HepG2 (cell line): ENCODE results near the gene PMFBP1. TPM values are rescaled to one million over a fixed set of nuclear protein-coding genes. Genes with fewer than 3 reads are reported as not detected.
A peak's percentile ranks its signal among the peaks of the same experiment; 100 is the strongest.

Experiments used
- FOXM1 ChIP-seq: sonication (generic); formaldehyde crosslinking; IDR thresholded peaks from 2 replicates; pipeline ENCODE4 v1.5.0; 2020; ENCODE audit warnings: missing genetic modification reagents
- MAZ ChIP-seq, 2 experiments: sonication (generic) in 1 of 2; formaldehyde crosslinking in 1 of 2; IDR thresholded peaks; 2 replicates each; pipeline versions ENCODE4 v1.5.0 to v1.6.1; 2012 to 2020; ENCODE audit warnings: low read depth in 2 of 2, mild to moderate bottlenecking in 2 of 2, borderline replicate concordance in 1 of 2, improper control_type of control experiment in 1 of 2, low read length in 1 of 2, missing genetic modification reagents in 1 of 2, moderate library complexity in 1 of 2
- MXI1 ChIP-seq: IDR thresholded peaks from 3 replicates; pipeline ENCODE4 v1.6.1; 2012; ENCODE audit warnings: low read depth, low read length, inconsistent platforms, borderline replicate concordance
- MZF1 ChIP-seq: sonication (generic); formaldehyde crosslinking; IDR thresholded peaks from 2 replicates; pipeline ENCODE4 v1.8.1; 2023; ENCODE audit warnings: mild to moderate bottlenecking, missing genetic modification reagents, borderline replicate concordance
- NR3C1 ChIP-seq: sonication (generic); formaldehyde crosslinking; IDR thresholded peaks from 2 replicates; pipeline ENCODE4 v1.4.0; 2020; ENCODE audit warnings: missing genetic modification reagents
- RAD21 ChIP-seq: fragments of 450-650 bp; formaldehyde crosslinking; IDR thresholded peaks from 2 replicates; pipeline ENCODE4 v1.5.0; 2020; ENCODE audit warnings: mild to moderate bottlenecking
- RFX5 ChIP-seq: IDR thresholded peaks from 2 replicates; pipeline ENCODE4 v1.6.1; 2011; ENCODE audit warnings: low read depth, low read length, improper control_type of control experiment
- SATB2 ChIP-seq: sonication (generic); formaldehyde crosslinking; IDR thresholded peaks from 2 replicates; pipeline ENCODE4 v1.5.0; 2020; ENCODE audit warnings: missing genetic modification reagents
- STAT5B ChIP-seq: sonication (generic); formaldehyde crosslinking; IDR thresholded peaks from 2 replicates; pipeline ENCODE4 v1.4.0; 2020; ENCODE audit warnings: missing genetic modification reagents
- ZNF296 ChIP-seq: sonication (generic); formaldehyde crosslinking; conservative IDR thresholded peaks from 2 replicates; pipeline ENCODE4 v1.5.0; 2020; ENCODE audit warnings: mild to moderate bottlenecking, missing genetic modification reagents
- ZNF331 ChIP-seq: sonication (generic); formaldehyde crosslinking; IDR thresholded peaks from 2 replicates; pipeline ENCODE4 v1.4.0; 2020; ENCODE audit warnings: missing genetic modification reagents
- ZNF337 ChIP-seq: sonication (generic); formaldehyde crosslinking; IDR thresholded peaks from 2 replicates; pipeline ENCODE4 v1.5.1; 2020; ENCODE audit warnings: missing genetic modification reagents, low read depth, mild to moderate bottlenecking, borderline replicate concordance
- ZNF510 ChIP-seq: sonication (generic); formaldehyde crosslinking; IDR thresholded peaks from 2 replicates; pipeline ENCODE4 v1.4.0; 2020; ENCODE audit warnings: low read depth, mild to moderate bottlenecking, missing genetic modification reagents
- ZNF563 ChIP-seq: sonication (generic); formaldehyde crosslinking; IDR thresholded peaks from 2 replicates; pipeline ENCODE4 v1.8.0; 2022; ENCODE audit warnings: mild to moderate bottlenecking, moderate library complexity, missing genetic modification reagents
- ZNF777 ChIP-seq: sonication (generic); formaldehyde crosslinking; IDR thresholded peaks from 2 replicates; pipeline ENCODE4 v1.4.0; 2020; ENCODE audit warnings: missing genetic modification reagents
- polyA plus RNA-seq, 8 experiments: library from polyadenylated mRNA; depleted of rRNA in 3 of 8; stranded (reverse) in 7 of 8; unstranded in 1 of 8; fragments of >200 nt; fragmentation: Illumina TruSeq in 4 of 8; extraction: Trizol in 4 of 8; gene quantifications; 2 replicates each; pipeline versions ENCODE4 v1.2.1 to v1.2.3, GENCODE V29; 2011 to 2016; ENCODE audit warnings: low read depth in 4 of 8, missing spikeins in 1 of 8, mixed read lengths in 1 of 8; ENCODE audit not compliant: insufficient read depth in 1 of 8
- total RNA-seq, 5 experiments: library from RNA; depleted of rRNA; stranded (reverse); fragments of >200 nt; fragmentation: Illumina TruSeq; extraction: Trizol; gene quantifications; 2 replicates each; pipeline ENCODE4 v1.2.3, GENCODE V29; 2016; ENCODE audit warnings: low read depth in 1 of 5
- TF ChIP-seq, protein P1 (sequence below): sonication (generic); formaldehyde crosslinking; IDR thresholded peaks from 2 replicates; pipeline ENCODE4 v1.5.1; 2020; ENCODE audit warnings: mild to moderate bottlenecking, missing genetic modification reagents, moderate library complexity
- TF ChIP-seq, protein P2 (sequence below): sonication (generic); formaldehyde crosslinking; IDR thresholded peaks from 2 replicates; pipeline ENCODE4 v1.4.0; 2020; ENCODE audit warnings: mild to moderate bottlenecking, missing genetic modification reagents, borderline replicate concordance
- TF ChIP-seq, protein P3 (sequence below): IDR thresholded peaks from 2 replicates; pipeline ENCODE4 v1.6.1; 2016; ENCODE audit warnings: mild to moderate bottlenecking
- TF ChIP-seq, protein P4 (sequence below): IDR thresholded peaks from 2 replicates; pipeline ENCODE4 v1.6.1; 2012; ENCODE audit warnings: inconsistent platforms
- TF ChIP-seq, protein P5 (sequence below): sonication (generic); formaldehyde crosslinking; IDR thresholded peaks from 2 replicates; pipeline ENCODE4 v1.8.1; 2023; ENCODE audit warnings: mild to moderate bottlenecking, missing genetic modification reagents, borderline replicate concordance

Gene PMFBP1
- total and polyA plus RNA-seq, 2 of the 13 experiments (the other 11 are each of a cell fraction or from before 2014, with no cell fraction given): 1.9 to 3.8 TPM

DNA sequence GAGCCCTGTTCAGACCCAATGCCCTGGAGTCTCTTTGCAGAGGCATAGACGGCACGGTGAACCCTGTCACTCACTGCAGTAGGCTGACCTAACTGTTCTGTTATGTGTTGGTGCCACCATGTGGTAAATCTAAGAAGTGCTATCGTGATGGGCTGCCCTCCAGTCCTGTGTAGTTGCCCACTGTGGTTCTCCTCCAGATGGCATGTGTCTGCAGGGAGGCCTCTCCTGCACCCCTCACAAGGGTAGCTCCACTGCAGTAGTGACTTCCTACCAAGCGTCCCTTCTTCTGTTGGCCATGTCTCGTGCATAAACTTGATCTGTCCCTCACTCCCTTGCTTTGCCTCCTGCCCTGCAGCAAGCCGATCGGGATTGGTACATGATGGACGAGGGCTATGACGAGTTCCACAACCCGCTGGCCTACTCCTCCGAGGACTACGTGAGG is 72.6 kb downstream of the PMFBP1 start (continued):
- TF ChIP-seq, protein P1, sequence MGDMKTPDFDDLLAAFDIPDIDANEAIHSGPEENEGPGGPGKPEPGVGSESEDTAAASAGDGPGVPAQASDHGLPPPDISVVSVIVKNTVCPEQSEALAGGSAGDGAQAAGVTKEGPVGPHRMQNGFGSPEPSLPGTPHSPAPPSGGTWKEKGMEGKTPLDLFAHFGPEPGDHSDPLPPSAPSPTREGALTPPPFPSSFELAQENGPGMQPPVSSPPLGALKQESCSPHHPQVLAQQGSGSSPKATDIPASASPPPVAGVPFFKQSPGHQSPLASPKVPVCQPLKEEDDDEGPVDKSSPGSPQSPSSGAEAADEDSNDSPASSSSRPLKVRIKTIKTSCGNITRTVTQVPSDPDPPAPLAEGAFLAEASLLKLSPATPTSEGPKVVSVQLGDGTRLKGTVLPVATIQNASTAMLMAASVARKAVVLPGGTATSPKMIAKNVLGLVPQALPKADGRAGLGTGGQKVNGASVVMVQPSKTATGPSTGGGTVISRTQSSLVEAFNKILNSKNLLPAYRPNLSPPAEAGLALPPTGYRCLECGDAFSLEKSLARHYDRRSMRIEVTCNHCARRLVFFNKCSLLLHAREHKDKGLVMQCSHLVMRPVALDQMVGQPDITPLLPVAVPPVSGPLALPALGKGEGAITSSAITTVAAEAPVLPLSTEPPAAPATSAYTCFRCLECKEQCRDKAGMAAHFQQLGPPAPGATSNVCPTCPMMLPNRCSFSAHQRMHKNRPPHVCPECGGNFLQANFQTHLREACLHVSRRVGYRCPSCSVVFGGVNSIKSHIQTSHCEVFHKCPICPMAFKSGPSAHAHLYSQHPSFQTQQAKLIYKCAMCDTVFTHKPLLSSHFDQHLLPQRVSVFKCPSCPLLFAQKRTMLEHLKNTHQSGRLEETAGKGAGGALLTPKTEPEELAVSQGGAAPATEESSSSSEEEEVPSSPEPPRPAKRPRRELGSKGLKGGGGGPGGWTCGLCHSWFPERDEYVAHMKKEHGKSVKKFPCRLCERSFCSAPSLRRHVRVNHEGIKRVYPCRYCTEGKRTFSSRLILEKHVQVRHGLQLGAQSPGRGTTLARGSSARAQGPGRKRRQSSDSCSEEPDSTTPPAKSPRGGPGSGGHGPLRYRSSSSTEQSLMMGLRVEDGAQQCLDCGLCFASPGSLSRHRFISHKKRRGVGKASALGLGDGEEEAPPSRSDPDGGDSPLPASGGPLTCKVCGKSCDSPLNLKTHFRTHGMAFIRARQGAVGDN (CRISPR knock-in tag): peak; percentile 44
- no peak for TF ChIP-seq ZNF777 (CRISPR knock-in tag)
- TF ChIP-seq MZF1: no peak
- peak; percentile 98 for TF ChIP-seq RAD21 (CRISPR knock-in tag)
- no peak for TF ChIP-seq MAZ (IDR thresholded peaks at IDR 0.05; ENCODE audit: borderline replicate concordance, low read depth, low read length)
- no peak for TF ChIP-seq MAZ (CRISPR knock-in tag; IDR thresholded peaks at IDR 0.05; ENCODE audit: low read depth)
- no peak for TF ChIP-seq ZNF337
- TF ChIP-seq ZNF563 (CRISPR knock-in tag): no peak
- TF ChIP-seq, protein P2, sequence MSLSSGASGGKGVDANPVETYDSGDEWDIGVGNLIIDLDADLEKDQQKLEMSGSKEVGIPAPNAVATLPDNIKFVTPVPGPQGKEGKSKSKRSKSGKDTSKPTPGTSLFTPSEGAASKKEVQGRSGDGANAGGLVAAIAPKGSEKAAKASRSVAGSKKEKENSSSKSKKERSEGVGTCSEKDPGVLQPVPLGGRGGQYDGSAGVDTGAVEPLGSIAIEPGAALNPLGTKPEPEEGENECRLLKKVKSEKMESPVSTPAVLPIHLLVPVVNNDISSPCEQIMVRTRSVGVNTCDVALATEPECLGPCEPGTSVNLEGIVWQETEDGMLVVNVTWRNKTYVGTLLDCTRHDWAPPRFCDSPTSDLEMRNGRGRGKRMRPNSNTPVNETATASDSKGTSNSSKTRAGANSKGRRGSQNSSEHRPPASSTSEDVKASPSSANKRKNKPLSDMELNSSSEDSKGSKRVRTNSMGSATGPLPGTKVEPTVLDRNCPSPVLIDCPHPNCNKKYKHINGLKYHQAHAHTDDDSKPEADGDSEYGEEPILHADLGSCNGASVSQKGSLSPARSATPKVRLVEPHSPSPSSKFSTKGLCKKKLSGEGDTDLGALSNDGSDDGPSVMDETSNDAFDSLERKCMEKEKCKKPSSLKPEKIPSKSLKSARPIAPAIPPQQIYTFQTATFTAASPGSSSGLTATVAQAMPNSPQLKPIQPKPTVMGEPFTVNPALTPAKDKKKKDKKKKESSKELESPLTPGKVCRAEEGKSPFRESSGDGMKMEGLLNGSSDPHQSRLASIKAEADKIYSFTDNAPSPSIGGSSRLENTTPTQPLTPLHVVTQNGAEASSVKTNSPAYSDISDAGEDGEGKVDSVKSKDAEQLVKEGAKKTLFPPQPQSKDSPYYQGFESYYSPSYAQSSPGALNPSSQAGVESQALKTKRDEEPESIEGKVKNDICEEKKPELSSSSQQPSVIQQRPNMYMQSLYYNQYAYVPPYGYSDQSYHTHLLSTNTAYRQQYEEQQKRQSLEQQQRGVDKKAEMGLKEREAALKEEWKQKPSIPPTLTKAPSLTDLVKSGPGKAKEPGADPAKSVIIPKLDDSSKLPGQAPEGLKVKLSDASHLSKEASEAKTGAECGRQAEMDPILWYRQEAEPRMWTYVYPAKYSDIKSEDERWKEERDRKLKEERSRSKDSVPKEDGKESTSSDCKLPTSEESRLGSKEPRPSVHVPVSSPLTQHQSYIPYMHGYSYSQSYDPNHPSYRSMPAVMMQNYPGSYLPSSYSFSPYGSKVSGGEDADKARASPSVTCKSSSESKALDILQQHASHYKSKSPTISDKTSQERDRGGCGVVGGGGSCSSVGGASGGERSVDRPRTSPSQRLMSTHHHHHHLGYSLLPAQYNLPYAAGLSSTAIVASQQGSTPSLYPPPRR (CRISPR knock-in tag): no peak
- TF ChIP-seq ZNF331: peak; percentile 46; the same call in 1 of the 2 replicates
- TF ChIP-seq SATB2 (CRISPR knock-in tag): no peak
- TF ChIP-seq MXI1: peak; percentile 55; the same call in 1 of the 3 replicates
- TF ChIP-seq, protein P3, sequence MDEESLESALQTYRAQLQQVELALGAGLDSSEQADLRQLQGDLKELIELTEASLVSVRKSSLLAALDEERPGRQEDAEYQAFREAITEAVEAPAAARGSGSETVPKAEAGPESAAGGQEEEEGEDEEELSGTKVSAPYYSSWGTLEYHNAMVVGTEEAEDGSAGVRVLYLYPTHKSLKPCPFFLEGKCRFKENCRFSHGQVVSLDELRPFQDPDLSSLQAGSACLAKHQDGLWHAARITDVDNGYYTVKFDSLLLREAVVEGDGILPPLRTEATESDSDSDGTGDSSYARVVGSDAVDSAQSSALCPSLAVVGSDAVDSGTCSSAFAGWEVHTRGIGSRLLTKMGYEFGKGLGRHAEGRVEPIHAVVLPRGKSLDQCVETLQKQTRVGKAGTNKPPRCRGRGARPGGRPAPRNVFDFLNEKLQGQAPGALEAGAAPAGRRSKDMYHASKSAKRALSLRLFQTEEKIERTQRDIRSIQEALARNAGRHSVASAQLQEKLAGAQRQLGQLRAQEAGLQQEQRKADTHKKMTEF (CRISPR knock-in tag): 0 out of 2 replicates have a peak, but pooled peaks have one; percentile 39
- TF ChIP-seq, protein P4, sequence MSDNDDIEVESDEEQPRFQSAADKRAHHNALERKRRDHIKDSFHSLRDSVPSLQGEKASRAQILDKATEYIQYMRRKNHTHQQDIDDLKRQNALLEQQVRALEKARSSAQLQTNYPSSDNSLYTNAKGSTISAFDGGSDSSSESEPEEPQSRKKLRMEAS: peak; percentile 37; the same call in 1 of the 2 replicates
- no peak for TF ChIP-seq FOXM1
- TF ChIP-seq RFX5: no peak
- TF ChIP-seq, protein P5, sequence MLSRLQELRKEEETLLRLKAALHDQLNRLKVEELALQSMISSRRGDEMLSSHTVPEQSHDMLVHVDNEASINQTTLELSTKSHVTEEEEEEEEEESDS: no peak
- no peak for TF ChIP-seq NR3C1 (CRISPR knock-in tag)
- TF ChIP-seq STAT5B (CRISPR knock-in tag): no peak
- no peak for TF ChIP-seq ZNF510 (CRISPR knock-in tag)
- TF ChIP-seq ZNF296 (CRISPR knock-in tag): no peak
